H7 (cell line): Measurements from ENCODE around the gene FGGY. TPM values are rescaled to one million over a fixed set of nuclear protein-coding genes. Genes with fewer than 3 reads are reported as not detected.

Experiments
- DNase-seq: peaks from one replicate; pipeline ENCODE4 v3.0.0; 2012
- H3K27me3 ChIP-seq: 2 replicates; pipeline ENCODE4 v1.6.0; 2011; ENCODE audit warnings: mild to moderate bottlenecking, low read length; ENCODE audit not compliant: control insufficient read depth, insufficient read depth
- H3K36me3 ChIP-seq: replicated peaks from 2 replicates; pipeline ENCODE4 v1.5.1; 2011; ENCODE audit warnings: low read length; ENCODE audit not compliant: control insufficient read depth, insufficient read depth
- H3K4me3 ChIP-seq: 2 replicates; pipeline ENCODE4 v1.5.1; 2011; ENCODE audit warnings: low read depth, mild to moderate bottlenecking, control low read depth, low read length, moderate library complexity; ENCODE audit not compliant: insufficient read depth
- total RNA-seq: library from RNA; depleted of rRNA; stranded (reverse); fragments of >200 nt; shearing (Covaris generic); gene quantifications from 2 replicates; pipeline ENCODE4 v1.2.3, GENCODE V29; 2014

The FGGY gene
- total RNA-seq, 1 experiment from 2014 or later = 19.2 TPM

GRCh38 chr1:59410457-59410856 lies 113.6 kb downstream of the FGGY start:
- Histone ChIP-seq H3K27me3 (no peaks in the 10 kb centered on the region), H3K36me3 (no peaks in the 10 kb centered on the region), H3K4me3 (no peak overlapping the region)
- no peak for DNase-seq

- H3K36me3 ChIP-seq = no peaks in the 10 kb centered on the region
- no peak overlapping the region for H3K4me3 ChIP-seq
- H3K27me3 ChIP-seq = no peaks in the 10 kb centered on the region
- DNase-seq = no peak
Measured at GRCh38 chr1:59411147-59411546, 114.3 kb downstream of the FGGY start.

GRCh38 chr1:59412718-59413326 lies 115.9 kb downstream of the FGGY start:
- Histone ChIP-seq H3K36me3 (no peaks in the 10 kb centered on the region), H3K4me3 (no peak overlapping the region), H3K27me3 (no peaks in the 10 kb centered on the region)
- no peak for DNase-seq

GRCh38 chr1:59413327-59413720 lies 116.4 kb downstream of the FGGY start:
- no peaks in the 10 kb centered on the region for H3K27me3 ChIP-seq
- DNase-seq = no peak
- no peak overlapping the region for H3K4me3 ChIP-seq

GRCh38 chr1:59414406-59415133 lies 117.7 kb downstream of the FGGY start:
- Histone ChIP-seq H3K27me3 (no peaks in the 10 kb centered on the region), H3K4me3 (no peak overlapping the region), H3K36me3 (no peaks in the 10 kb centered on the region)
- no peak for DNase-seq

More at GRCh38 chr1:59413327-59413720, 116.4 kb downstream of the FGGY start:
- H3K36me3 ChIP-seq = no peaks in the 10 kb centered on the region

- Histone ChIP-seq H3K27me3 (no peaks in the 10 kb centered on the region), H3K36me3 (no peaks in the 10 kb centered on the region), H3K4me3 (no peak overlapping the region)
- DNase-seq = no peak
Measured at GRCh38 chr1:59415286-59415850, 118.5 kb downstream of the FGGY start.

- no peak for DNase-seq
- Histone ChIP-seq H3K27me3 (no peaks in the 10 kb centered on the region), H3K4me3 (no peak overlapping the region), H3K36me3 (no peaks in the 10 kb centered on the region)
Measured at GRCh38 chr1:59415881-59416280, 119.0 kb downstream of the FGGY start.

- no peak overlapping the region for H3K4me3 ChIP-seq
- H3K27me3 ChIP-seq = no peaks in the 10 kb centered on the region
- DNase-seq = no peak
- H3K36me3 ChIP-seq = no peaks in the 10 kb centered on the region
Measured at GRCh38 chr1:59417406-59417805, 120.5 kb downstream of the FGGY start.

GRCh38 chr1:59418363-59419144 lies 121.7 kb downstream of the FGGY start:
- Histone ChIP-seq H3K4me3 (no peak overlapping the region), H3K27me3 (no peaks in the 10 kb centered on the region), H3K36me3 (no peaks in the 10 kb centered on the region)
- no peak for DNase-seq

- no peak for DNase-seq
- no peak overlapping the region for H3K4me3 ChIP-seq
- no peaks in the 10 kb centered on the region for H3K36me3 ChIP-seq
- H3K27me3 ChIP-seq = no peaks in the 10 kb centered on the region
Measured at GRCh38 chr1:59419361-59420140, 122.7 kb downstream of the FGGY start.

GRCh38 chr1:59421232-59421920 lies 124.5 kb downstream of the FGGY start:
- DNase-seq = no peak
- Histone ChIP-seq H3K4me3 (no peak overlapping the region), H3K36me3 (no peaks in the 10 kb centered on the region), H3K27me3 (no peaks in the 10 kb centered on the region)

GRCh38 chr1:59422921-59423575 lies 126.2 kb downstream of the FGGY start:
- no peak for DNase-seq

GRCh38 chr1:59427155-59427554 lies 130.3 kb downstream of the FGGY start:
- DNase-seq = no peak
- Histone ChIP-seq H3K36me3 (no peaks in the 10 kb centered on the region), H3K4me3 (no peak overlapping the region), H3K27me3 (no peaks in the 10 kb centered on the region)

More at GRCh38 chr1:59422921-59423575, 126.2 kb downstream of the FGGY start:
- Histone ChIP-seq H3K27me3 (no peaks in the 10 kb centered on the region), H3K36me3 (no peaks in the 10 kb centered on the region), H3K4me3 (no peak overlapping the region)
